Glutamatergic neuron (in vitro differentiated cells): ENCODE data around the gene ANKRD12. TPM values are rescaled to one million over a fixed set of nuclear protein-coding genes. Genes with fewer than 3 reads are reported as not detected.

ENCODE experiments used
- DNase-seq: peaks from one replicate; pipeline ENCODE4 v3.0.0; 2022
- H3K27ac Mint-ChIP-seq: one replicate; pipeline ENCODE4 v1.8.0; 2020; ENCODE audit warnings: mild to moderate bottlenecking, mixed read lengths, inconsistent platforms; ENCODE audit not compliant: unreplicated experiment
- H3K27me3 Mint-ChIP-seq: one replicate; pipeline ENCODE4 v1.8.0; 2020; ENCODE audit warnings: mild to moderate bottlenecking, moderate library complexity, mixed read lengths, inconsistent platforms; ENCODE audit not compliant: unreplicated experiment
- H3K36me3 Mint-ChIP-seq: one replicate; pipeline ENCODE4 v1.8.0; 2020; ENCODE audit warnings: mild to moderate bottlenecking, mixed read lengths, inconsistent platforms; ENCODE audit not compliant: unreplicated experiment
- H3K4me1 Mint-ChIP-seq: one replicate; pipeline ENCODE4 v1.8.0; 2020; ENCODE audit warnings: mild to moderate bottlenecking, low read depth, mixed read lengths, inconsistent platforms; ENCODE audit not compliant: unreplicated experiment
- H3K4me3 Mint-ChIP-seq: one replicate; pipeline ENCODE4 v1.8.0; 2020; ENCODE audit warnings: mild to moderate bottlenecking, mixed read lengths, inconsistent platforms; ENCODE audit not compliant: unreplicated experiment
- H3K9me3 Mint-ChIP-seq: one replicate; pipeline ENCODE4 v1.8.0; 2020; ENCODE audit warnings: mild to moderate bottlenecking, moderate library complexity, mixed read lengths, inconsistent platforms; ENCODE audit not compliant: unreplicated experiment
- total RNA-seq: library from RNA; stranded (reverse); fragmentation: NEBNext Ultra II Directional; extraction: Animal tissue kit (Norgen Biotek cat#: 25700); gene quantifications from one replicate; pipeline ENCODE4 v1.2.1, GENCODE V29; 2021; ENCODE audit not compliant: unreplicated experiment
- TF ChIP-seq, protein P1 (sequence below): fragments of 200-600 bp; sonication (generic); IDR thresholded peaks from one replicate; pipeline ENCODE4 v1.5.0; 2021; ENCODE audit not compliant: partially characterized antibody, unreplicated experiment

Gene ANKRD12
- total RNA-seq, 1 donor from 2014 or later: 41.6 TPM

GRCh38 chr18:9184998-9185613 lies 48.5 kb downstream of the ANKRD12 start:
- no peak overlapping the region for H3K4me3 Mint-ChIP-seq
- DNase-seq: no peak

GRCh38 chr18:9188359-9189231 lies 52.0 kb downstream of the ANKRD12 start:
- no peaks in the 10 kb centered on the region for H3K27me3 Mint-ChIP-seq
- no peak overlapping the region for H3K27ac Mint-ChIP-seq
- no peak for DNase-seq
- TF ChIP-seq, protein P1, sequence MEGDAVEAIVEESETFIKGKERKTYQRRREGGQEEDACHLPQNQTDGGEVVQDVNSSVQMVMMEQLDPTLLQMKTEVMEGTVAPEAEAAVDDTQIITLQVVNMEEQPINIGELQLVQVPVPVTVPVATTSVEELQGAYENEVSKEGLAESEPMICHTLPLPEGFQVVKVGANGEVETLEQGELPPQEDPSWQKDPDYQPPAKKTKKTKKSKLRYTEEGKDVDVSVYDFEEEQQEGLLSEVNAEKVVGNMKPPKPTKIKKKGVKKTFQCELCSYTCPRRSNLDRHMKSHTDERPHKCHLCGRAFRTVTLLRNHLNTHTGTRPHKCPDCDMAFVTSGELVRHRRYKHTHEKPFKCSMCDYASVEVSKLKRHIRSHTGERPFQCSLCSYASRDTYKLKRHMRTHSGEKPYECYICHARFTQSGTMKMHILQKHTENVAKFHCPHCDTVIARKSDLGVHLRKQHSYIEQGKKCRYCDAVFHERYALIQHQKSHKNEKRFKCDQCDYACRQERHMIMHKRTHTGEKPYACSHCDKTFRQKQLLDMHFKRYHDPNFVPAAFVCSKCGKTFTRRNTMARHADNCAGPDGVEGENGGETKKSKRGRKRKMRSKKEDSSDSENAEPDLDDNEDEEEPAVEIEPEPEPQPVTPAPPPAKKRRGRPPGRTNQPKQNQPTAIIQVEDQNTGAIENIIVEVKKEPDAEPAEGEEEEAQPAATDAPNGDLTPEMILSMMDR: no peak
- no peaks in the 10 kb centered on the region for H3K4me1 Mint-ChIP-seq
- no peaks in the 10 kb centered on the region for H3K9me3 Mint-ChIP-seq
- H3K4me3 Mint-ChIP-seq: no peak overlapping the region
- peaks cover 4% of the 10 kb centered on the region for H3K36me3 Mint-ChIP-seq

More at GRCh38 chr18:9184998-9185613, 48.5 kb downstream of the ANKRD12 start:
- H3K27ac Mint-ChIP-seq: no peak overlapping the region
- H3K36me3 Mint-ChIP-seq: peaks cover 4% of the 10 kb centered on the region
- H3K27me3 Mint-ChIP-seq: no peaks in the 10 kb centered on the region
- TF ChIP-seq, protein P1: no peak
- H3K4me1 Mint-ChIP-seq: no peaks in the 10 kb centered on the region
- H3K9me3 Mint-ChIP-seq: no peaks in the 10 kb centered on the region

- DNase-seq: no peak
- Mint-ChIP-seq H3K4me3 (no peak overlapping the region), H3K36me3 (peaks cover 4% of the 10 kb centered on the region), H3K27me3 (no peaks in the 10 kb centered on the region), H3K4me1 (no peaks in the 10 kb centered on the region), H3K27ac (no peak overlapping the region), H3K9me3 (no peaks in the 10 kb centered on the region)
- TF ChIP-seq, protein P1: no peak
Measured at GRCh38 chr18:9189491-9189890, 52.9 kb downstream of the ANKRD12 start.

GRCh38 chr18:9191658-9192256 lies 55.2 kb downstream of the ANKRD12 start:
- Mint-ChIP-seq H3K9me3 (no peaks in the 10 kb centered on the region), H3K27me3 (no peaks in the 10 kb centered on the region), H3K4me3 (no peak overlapping the region), H3K27ac (no peak overlapping the region), H3K36me3 (peaks cover 4% of the 10 kb centered on the region), H3K4me1 (no peaks in the 10 kb centered on the region)
- DNase-seq: no peak
- TF ChIP-seq, protein P1: no peak

GRCh38 chr18:9193031-9193430 lies 56.5 kb downstream of the ANKRD12 start:
- no peaks in the 10 kb centered on the region for H3K9me3 Mint-ChIP-seq
- TF ChIP-seq, protein P1: no peak
- H3K27me3 Mint-ChIP-seq: no peaks in the 10 kb centered on the region
- no peak overlapping the region for H3K4me3 Mint-ChIP-seq
- H3K36me3 Mint-ChIP-seq: peaks cover 4% of the 10 kb centered on the region
- no peak overlapping the region for H3K27ac Mint-ChIP-seq
- no peak for DNase-seq
- no peaks in the 10 kb centered on the region for H3K4me1 Mint-ChIP-seq
